ENCODE data around the gene DLL4.

DNA sequence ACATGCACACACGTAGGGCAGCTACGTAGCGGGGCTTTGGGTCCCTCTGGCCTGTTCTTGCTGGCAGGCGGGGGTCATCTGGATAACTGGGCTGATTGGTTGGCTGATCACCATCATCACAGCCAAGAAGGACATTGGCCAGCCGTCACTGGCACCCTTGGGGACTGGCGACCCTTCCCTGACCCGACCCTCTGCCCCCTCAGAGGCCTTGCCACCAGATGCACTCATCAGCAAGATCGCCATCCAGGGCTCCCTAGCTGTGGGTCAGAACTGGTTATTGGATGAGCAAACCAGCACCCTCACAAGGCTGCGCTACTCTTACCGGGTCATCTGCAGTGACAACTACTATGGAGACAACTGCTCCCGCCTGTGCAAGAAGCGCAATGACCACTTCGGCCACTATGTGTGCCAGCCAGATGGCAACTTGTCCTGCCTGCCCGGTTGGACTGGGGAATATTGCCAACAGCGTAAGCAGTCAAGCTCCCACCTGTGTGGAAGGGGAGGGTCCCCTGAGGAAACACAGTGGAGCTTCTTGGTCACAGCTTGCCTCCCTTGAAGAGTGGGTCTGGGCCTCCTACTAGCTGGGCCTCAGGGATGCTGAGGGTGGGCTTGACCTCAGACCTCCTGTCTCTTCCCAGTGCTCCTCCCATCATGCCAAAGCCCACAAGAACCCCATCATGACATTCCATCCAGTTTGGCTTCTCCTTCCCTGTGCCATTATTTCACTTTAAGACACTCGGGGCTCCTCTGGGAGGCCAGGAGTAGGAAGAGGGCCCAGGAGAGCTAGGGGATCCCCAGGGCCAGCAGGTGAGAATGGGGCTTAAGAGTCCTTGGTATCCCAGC, 2.4 kb downstream of the DLL4 start:
- TF ChIP-seq, protein P1, sequence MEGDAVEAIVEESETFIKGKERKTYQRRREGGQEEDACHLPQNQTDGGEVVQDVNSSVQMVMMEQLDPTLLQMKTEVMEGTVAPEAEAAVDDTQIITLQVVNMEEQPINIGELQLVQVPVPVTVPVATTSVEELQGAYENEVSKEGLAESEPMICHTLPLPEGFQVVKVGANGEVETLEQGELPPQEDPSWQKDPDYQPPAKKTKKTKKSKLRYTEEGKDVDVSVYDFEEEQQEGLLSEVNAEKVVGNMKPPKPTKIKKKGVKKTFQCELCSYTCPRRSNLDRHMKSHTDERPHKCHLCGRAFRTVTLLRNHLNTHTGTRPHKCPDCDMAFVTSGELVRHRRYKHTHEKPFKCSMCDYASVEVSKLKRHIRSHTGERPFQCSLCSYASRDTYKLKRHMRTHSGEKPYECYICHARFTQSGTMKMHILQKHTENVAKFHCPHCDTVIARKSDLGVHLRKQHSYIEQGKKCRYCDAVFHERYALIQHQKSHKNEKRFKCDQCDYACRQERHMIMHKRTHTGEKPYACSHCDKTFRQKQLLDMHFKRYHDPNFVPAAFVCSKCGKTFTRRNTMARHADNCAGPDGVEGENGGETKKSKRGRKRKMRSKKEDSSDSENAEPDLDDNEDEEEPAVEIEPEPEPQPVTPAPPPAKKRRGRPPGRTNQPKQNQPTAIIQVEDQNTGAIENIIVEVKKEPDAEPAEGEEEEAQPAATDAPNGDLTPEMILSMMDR (IDR thresholded peaks at IDR 0.05): no peak
- no peak for TF ChIP-seq EZH2 (IDR thresholded peaks at IDR 0.05; ENCODE audit: borderline replicate concordance, insufficient read depth, low read depth, low read length, poor library complexity, severe bottlenecking)
